NK-92 treated with Interleukin-12 subunit alpha and Interleukin-12 subunit beta, amount 100 ng/mL, for 24 hours (cell line): ENCODE measurements around the gene C17orf67.
"Not testable (repeated sequence)": the region's sequence is repeated elsewhere in the genome, so short reads cannot be mapped to it uniquely, and the experiment has no call there.

ENCODE experiments used
- DNase-seq: peaks from one replicate; lab custom pipeline; 2025; lab: John Stamatoyannopoulos, UW

The C17orf67 gene

DNA sequence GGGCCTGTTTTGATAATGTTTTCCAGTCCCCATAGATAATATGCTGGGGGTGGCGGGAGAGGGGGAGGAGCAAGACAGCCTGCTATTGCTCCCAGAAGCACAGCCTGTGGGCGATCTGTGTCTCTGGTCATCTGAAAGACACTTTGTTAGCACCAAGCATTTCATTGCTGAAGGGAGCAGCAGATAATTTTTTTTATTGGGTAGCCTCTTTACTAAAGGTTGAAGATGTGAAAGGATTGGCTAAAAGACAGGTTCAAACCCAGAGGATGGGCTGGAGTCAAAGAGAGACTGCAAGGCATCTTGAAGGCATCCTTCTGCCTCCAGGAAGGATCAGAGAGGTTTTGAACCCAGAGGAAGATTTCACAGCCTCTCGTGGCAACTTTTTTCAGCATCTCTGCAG lies 60.6 kb downstream of the C17orf67 start:
- no peak for DNase-seq

DNA sequence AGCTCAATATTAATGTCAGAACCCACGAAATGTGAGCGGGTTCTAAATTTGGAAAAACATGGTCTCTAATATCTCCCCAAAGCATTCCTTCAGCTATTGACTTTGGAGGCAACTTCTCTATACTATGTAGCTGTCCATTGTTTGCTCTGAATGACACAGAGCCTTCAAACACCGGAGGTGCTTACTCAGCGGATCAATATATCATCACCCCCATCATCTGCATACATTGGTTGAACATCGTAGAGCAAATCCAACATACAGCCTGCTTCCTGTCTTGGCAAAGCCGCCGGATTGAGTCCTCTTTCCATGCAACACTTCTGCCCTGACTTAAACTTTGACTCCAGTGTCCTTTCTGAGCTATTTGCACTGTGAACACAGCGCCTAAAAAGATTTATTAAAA lies 61.3 kb downstream of the C17orf67 start:
- DNase-seq = no peak

DNA sequence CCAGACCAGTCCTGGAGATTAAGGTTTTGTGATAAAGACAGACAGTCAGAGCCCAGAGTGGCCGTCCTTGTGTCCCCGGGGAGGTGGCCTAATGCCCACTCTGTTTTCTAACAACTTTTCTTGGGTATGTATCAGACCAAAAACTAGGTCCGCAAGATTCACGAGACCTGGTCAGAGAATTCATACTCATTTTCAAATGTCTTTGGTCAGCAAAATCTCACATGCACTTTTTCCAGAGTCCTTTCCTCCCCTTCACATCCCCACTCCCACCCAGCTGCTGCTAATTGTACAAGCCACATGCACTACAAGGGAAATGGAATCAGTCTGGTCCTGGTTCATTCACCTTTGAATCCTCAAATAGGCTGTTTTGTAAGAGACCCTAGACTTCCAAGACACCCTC lies 61.7 kb downstream of the C17orf67 start:
- no peak for DNase-seq

DNA sequence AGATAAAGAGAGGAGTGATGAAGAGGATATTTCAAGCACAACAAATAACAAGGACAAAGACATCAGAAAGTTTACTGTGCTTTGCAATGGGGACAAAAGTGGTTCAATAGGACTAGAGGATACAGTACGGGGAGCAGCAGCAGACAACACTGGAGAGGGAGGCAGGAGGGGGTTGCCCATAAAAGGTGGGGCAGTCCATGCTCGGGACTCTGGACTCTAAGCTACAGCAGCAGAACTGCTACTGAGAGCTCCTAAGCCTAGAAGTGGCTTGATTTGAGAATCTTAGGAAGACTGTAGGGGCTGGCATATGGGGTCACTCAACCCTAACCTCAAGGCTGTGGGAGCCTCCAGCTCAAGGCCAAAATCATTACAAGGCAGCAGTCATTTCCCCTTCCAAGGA lies 62.2 kb downstream of the C17orf67 start:
- no peak for DNase-seq

DNA sequence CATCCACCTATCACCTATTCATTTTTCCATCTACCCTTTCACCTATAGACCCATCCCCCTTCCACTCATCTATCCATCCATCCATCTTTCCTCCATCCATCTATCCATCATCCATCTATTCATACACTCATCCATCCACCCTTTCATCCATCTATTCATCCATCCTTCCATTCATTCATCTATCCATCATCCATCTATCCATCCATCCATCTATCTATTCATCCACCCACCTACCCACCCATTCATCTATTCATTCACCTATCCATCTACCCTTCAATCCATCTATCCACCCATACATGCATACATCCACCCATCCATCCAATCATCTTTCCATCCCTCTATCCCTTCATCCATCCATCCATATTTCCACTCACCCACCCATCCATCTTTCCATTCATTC lies 63.3 kb downstream of the C17orf67 start:
- DNase-seq = no peak

DNA sequence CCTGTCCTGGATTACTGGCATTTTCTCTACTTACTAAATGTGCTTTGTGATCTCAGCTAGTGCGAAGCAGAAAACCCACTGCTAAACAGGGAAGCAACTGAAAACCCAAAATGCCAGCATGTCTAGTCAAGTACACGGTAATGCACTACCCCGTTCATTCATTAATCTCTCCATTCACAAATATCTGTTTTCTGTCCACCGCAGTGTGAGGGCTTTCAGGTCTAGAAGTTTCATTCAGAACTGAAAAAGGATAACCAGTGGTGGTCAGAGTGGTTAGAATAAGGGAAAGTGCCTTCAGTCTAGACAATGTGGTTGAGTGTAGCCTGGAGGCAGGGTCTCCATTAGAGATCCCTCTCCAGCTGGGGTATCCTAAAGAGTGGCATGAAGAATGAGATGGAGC lies 68.3 kb downstream of the C17orf67 start:
- DNase-seq = no peak

DNA sequence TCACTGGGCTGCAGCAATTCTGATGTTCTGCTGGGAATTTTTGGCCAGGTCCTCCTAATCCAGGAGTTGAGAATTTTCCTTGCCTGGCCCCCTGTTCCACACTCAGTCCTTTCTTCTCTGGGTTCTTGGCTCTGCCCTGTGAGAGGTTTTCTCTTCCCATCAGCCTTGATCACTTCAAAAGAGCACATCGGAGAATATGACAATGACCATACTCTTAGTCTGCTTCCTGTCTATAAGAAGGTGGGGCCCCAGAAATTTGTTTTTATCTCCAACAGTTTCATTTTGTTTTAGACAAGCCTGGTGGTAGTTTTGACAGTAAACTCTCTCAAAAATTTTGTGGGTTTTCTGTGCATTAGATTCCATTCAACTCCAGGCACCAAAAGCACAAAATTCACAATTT lies 70.7 kb downstream of the C17orf67 start:
- DNase-seq = no peak

DNA sequence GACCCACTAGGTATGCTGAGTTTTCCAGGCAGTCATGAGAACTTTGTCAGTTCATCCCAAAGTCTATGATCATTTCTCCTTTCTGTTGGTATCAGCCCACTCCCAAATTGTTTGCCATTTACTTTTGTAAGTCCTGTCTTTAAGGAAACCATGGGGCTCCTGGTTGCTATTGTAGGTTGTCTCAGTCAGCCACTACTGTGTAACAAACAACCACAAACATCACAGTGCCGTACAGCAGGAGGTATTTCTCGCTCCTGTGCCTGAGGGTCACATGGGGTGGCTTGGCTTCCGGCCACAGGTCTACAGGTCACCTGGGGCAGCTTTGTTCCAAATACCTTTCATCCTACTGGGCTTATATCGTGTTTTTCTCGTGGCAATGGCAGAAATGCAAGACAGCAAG lies 71.6 kb downstream of the C17orf67 start:
- DNase-seq = no peak

DNA sequence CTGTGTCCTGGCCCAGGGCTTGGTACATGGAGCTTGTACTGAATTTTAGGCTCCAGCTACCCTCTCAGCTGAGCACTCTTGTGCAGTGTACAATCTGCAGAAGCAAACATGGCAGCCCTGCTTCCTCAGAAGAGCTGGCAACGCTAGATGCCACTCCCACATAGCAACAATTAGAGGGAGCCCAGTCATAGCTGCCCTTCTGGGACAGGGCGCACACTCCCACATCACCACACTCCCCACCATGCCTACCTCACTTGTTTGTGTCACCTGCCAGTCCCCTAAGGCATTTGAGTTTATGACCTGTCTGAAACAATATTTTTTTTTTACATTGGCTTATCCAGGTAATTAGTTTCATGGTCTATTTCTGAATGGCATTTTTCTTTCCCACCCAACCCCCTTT lies 72.3 kb downstream of the C17orf67 start:
- no peak for DNase-seq

DNA sequence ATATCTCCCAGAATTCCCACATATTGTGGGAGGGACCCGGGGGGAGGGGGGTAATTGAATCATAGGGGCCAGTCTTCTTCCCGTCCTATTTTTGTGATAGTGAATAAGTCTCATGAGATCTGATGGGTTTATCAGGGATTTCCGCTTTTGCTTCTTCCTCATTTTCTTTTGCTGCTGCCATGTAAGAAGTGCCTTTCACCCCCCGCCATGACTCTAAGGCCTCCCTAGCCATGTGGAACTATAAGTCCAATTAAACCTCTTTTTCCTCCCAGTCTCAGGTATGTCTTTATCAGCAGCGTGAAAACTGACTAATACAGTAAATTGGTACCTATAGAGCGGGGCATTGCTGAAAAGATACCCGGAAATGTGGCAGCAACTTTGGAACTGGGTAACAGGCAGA lies 76.1 kb downstream of the C17orf67 start:
- DNase-seq = not testable (repeated sequence)

DNA sequence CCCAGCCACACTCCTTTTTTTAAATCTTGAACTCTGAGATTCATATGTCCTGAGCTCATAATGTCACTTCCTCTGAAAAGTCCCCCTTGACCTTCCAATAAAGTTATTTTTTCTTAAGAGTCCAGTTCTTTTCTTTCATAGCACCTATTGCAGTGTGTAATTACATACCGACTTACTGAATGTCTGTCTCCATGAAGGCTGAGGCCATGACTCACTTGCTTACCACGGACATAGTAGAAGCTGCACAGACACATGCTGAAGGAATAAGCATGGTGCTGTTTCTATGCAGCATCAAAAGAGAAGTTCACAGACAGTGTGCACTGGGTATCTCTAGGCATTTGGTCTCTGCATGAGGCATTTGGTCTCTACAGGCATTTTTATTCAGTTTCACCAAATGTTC lies 77.2 kb downstream of the C17orf67 start:
- DNase-seq = no peak

DNA sequence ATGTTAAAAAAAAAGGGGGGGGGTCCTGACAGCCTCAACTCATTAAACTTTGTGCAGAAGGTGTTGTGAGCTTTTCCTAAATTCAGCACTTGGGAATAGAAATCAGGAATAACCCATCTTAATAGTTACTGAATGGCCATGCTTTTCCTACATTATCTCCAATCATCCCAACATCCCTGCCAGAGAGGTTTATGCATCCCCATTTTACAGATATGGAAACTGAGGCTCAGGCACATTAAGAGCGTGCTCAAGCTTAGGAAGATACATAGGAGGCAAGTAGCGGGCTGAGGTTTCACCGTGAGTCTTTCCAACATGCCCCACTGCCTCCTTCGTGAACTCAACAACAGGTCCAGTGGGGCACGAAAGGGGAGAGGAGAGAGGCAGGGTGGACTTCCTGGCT lies 78.4 kb downstream of the C17orf67 start:
- DNase-seq = no peak

DNA sequence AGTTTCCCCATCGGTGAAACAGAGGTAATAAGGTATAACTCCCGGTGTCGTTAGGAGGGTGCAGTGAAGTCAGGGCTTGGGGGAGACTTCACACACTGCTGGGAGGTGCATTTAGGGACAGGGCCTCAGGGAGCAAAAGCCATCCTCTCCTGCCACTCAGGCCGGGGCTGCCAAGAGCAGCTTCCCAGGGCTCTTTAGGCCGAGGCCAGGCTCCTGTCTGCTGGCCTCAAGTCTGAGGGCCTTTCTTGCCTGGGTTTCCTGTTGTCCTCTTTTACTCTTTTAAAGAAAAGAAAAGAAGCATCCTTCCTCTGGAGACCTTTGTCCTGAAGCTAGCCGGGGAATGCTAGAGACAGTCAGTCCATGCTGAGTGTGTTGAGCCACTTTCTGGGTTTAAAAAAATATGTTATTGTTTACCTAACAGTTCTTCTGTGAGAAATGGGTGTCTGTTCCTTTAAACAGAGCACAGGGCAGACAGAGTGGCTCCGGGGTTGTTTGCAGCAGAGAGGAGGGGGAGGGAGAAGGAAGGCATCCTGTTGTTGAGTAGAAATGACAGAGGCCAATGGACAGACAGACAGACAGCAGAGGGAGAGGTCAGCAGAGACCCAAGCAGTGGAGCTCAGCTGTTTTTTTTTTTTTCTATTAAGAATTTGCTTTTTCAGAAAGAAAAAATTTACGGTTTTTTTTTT lies 79.1 kb downstream of the C17orf67 start:
- no peak for DNase-seq

DNA sequence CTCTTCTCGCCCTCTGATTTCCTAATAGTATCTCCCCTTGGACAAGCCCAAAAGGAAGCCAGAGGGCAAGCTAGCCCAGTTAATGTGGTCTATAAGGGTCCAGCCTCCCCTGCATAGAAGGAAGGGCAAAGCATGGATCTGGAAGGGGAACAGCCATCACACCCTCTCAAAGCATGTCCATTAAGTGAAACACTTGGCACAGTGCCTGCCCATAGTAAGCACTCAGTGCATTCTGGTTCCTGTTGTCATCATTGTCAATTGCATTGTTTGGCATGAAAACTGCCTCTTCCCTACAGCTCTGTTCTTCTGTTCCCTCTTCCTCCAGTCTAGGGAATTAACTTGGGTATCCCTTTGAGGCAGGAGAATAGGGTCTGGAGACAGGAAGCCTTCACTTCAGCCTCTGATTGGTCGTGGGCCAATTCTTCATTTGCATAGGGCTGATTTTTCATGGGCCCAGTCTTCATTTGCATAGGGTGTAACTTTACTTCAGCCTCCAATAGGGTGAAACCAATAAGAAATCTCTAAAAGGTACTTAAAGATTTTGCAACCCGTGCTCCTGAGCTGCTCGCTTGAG lies 81.4 kb downstream of the C17orf67 start:
- no peak for DNase-seq

DNA sequence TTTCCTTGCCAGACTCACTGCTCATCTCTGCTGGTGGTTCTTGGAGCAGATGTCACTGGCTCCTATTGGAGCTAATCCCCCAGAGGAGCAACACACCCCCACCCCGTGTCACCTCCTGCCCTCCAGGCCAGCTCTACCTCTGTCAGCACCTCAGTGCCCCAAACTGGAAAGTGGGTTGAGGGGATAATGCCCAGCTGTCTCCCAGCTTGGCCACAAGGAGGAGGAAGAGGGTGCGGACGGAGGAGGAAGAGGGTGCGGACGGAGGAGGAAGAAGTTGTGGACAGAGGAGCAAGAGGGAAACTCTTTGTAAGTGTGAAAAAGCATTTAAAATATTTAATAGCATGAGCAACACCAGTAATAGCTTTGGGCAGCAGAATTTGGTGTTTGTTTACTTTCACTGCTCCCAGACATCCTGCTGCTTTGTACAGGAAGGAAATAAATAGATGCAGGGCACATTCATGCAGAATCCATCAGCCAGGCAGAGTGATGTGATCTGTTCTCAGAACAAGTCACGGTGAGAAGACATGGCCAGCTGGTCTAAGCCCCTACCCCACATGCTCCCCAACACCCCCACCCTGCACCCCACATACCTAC lies 82.5 kb downstream of the C17orf67 start:
- no peak for DNase-seq

DNA sequence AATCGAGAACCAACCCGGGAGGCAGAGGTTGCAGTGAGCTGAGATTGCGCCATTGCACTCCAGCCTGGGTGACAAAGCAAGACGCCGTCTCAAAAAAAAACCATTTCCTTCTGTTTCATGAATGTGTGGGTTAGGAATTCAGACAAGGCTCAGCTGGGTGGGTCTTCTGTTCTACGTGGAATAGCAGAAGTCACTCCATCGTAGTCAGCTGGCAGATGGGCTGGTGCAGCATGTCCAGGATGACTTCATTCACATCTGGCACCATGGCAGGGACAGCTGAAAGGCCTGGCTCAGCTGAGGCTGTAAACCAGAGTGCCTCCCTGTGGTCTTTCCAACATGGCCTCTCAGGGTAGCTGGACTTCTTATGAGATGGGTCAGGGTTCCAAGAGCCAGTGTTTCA lies 89.0 kb downstream of the C17orf67 start:
- DNase-seq = no peak

DNA sequence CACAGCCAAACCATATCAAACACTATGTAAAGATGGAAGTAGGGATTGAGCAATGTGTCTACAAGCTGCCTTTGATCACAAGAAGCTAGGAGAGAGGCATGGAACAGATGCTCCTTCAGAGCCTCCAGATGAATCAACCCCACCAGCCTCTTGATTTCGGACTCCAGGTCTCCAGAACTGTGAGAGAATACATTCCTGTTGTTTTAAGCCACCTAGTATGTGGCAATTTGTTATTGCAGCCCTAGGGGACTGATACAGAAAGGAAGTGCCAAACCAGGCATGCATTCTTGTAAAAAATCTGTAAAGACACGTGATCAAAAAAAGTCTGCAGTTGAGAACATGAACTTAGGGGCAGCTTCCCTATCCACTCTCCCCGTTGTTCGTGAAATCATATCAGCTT lies 91.1 kb downstream of the C17orf67 start:
- DNase-seq = no peak
